BE2C (cell line): Measurements from ENCODE around the gene KNOP1.

Experiments
- DNase-seq: peaks from one replicate; pipeline ENCODE4 v3.0.0-alpha.2; 2020
- H3K27me3 ChIP-seq: fragments of 250-450 bp; sonication (Bioruptor Pico); 2 replicates; pipeline ENCODE4 v1.5.1; 2020; ENCODE audit warnings: mild to moderate bottlenecking
- H3K36me3 ChIP-seq: fragments of 250-450 bp; sonication (Bioruptor Pico); 2 replicates; pipeline ENCODE4 v1.5.1; 2020; ENCODE audit warnings: mild to moderate bottlenecking
- H3K4me1 ChIP-seq: fragments of 250-450 bp; sonication (Bioruptor Pico); 2 replicates; pipeline ENCODE4 v1.5.1; 2020
- H3K4me3 ChIP-seq: 2 replicates; pipeline ENCODE4 v1.5.1; 2011; ENCODE audit warnings: low read depth, low read length
- H3K9me3 ChIP-seq: fragments of 250-450 bp; sonication (Bioruptor Pico); 2 replicates; pipeline ENCODE4 v1.5.1; 2020
- CTCF ChIP-seq: IDR thresholded peaks from 2 replicates; pipeline ENCODE4 v1.5.1; 2012; ENCODE audit warnings: mild to moderate bottlenecking, low read depth, low read length

The KNOP1 gene

DNA sequence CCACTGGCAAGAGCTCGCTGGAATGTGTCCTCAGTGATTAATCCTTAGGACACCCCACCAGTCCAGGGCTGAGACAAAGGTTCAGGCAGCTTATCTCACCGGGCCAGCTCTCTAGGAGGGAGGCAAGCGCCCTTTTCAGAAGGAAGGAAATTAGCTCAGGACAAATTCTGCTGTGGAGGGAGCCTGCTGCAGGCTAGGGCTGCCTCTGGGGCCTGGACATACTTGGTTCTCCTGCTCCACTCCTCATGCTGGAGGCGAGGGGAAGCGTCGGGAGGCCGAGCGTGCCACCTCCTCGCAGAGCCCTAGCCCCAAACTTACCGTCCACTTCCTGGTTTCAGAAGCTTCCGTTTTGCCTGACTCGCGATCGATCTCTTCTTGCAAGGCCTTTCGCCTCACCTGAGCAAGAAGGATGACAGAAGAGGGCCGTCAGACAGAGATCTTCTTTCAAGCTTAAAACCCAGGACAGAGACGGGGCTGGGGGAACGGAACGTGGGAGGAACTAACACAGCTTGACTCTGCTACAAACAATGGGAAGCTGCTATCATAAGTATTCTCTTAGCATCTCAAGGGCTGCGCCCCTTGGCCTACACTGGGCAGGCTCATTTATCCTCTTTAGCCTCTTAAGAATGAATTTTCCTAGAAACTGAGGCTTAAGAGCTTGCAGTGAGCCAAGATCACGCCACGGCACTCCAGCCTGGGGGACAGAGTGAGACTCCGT, 7.7 kb downstream of the KNOP1 start:
- Histone ChIP-seq H3K4me1 (no peaks in the 10 kb centered on the region), H3K4me3 (no peak overlapping the region), H3K9me3 (no peaks in the 10 kb centered on the region), H3K27me3 (no peaks in the 10 kb centered on the region), H3K36me3 (peaks cover 65% of the 10 kb centered on the region)
- no peak for DNase-seq
- no peak for TF ChIP-seq CTCF

DNA sequence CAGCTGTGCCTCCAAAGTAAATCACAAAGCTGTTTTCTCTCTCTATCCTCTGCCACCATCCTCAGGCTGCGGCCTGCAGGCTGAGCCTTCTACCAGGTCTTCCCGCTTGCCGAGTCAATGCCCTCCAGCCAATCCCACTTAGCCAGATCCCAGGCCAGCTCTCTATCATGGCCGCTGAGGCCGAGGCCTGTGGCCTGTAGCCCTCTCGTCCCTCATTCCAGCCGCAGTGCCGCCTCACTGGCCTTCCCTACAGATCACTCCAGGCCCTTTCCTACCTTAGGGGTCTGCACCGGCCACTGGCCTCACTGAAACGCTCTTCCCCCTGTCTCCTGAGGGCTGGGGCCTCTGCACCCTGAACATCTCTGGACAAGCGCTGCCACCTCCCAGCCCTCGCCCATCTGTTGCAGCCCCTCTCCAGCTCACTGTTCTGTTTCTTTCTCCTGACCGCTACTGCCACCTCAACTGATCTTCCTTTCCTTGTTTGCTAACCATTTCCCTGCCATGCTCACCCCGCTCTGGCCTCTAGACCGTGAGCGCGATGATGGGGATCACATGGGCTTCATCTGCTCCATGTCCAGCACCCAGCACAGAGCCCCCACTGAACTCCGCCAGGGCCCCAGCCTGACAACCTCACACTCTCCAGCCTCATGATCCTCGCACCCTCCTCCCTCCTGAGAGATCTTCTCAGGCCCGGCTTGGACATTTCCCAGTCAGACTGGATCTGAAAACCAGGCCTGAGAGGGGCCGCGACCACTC, 8.5 kb downstream of the KNOP1 start:
- no peak for DNase-seq

GRCh38 chr16:19708296-19709205, 9.5 kb downstream of the KNOP1 start:
- TF ChIP-seq CTCF, result no peak
- H3K4me1 ChIP-seq, result no peaks in the 10 kb centered on the region
- no peak overlapping the region for H3K4me3 ChIP-seq
- H3K36me3 ChIP-seq, result peaks cover 71% of the 10 kb centered on the region
- no peaks in the 10 kb centered on the region for H3K27me3 ChIP-seq
- H3K9me3 ChIP-seq, result no peaks in the 10 kb centered on the region
- no peak for DNase-seq

More for the DNA sequence above, 8.5 kb downstream of the KNOP1 start:
- Histone ChIP-seq H3K4me1 (no peaks in the 10 kb centered on the region), H3K36me3 (peaks cover 68% of the 10 kb centered on the region), H3K9me3 (no peaks in the 10 kb centered on the region), H3K4me3 (no peak overlapping the region), H3K27me3 (no peaks in the 10 kb centered on the region)
- TF ChIP-seq CTCF, result no peak

DNA sequence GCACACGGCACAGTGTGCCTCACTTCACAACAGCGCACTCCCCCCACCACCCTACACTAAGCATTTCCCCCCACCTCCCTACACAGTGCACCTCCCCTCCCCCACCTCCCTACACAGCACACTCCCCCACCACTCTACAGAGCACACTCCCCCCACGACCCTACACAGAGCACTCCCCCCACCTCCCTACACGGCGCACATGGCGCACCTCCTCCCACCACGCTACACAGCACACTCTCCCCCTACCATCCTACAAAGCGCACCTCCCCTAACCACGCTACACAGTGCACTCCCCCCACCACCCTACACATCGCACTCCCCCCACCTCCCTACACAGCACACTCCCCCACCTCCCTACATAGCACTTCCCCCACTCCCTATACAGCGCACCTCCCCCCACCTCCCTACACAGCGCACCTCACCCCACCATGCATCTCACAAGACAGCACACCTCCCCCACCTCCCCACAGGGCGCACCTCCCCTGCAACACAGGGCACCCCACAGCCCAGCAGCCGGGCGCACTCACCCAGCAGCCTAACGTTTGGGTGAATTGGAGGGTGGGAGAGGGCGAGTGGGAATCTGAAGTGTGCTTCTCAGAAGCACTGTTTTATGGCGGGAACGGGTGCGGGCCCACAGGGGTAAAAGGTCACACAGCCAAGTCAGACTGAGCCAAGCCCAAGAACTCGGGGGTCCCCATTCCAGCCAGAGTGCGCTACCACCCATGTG, 10.3 kb downstream of the KNOP1 start:
- no peaks in the 10 kb centered on the region for H3K27me3 ChIP-seq
- no peaks in the 10 kb centered on the region for H3K4me1 ChIP-seq
- peaks cover 67% of the 10 kb centered on the region for H3K36me3 ChIP-seq
- no peaks in the 10 kb centered on the region for H3K9me3 ChIP-seq
- no peak overlapping the region for H3K4me3 ChIP-seq
- no peak for TF ChIP-seq CTCF
- DNase-seq, result no peak

DNA sequence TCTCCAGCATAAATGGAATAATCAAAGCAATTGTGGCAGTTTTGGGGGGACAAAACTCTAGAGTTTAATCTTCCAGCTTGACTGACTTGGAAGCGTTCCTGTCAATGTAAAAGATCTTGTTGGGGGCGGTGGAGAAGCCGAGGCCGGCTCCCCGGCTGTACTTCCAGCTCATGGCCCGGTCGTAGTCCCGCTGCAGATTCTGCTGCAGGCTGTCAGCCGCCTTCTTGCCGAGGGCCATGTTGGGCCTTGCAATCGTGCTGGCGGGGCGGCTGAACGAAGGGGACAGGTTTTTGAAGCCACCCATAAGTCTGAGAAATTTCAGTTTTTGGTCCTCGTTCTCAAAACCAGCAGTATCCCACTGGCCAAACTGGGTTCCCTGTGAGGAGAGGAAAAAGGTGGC, 11.2 kb downstream of the KNOP1 start:
- no peaks in the 10 kb centered on the region for H3K9me3 ChIP-seq
- no peaks in the 10 kb centered on the region for H3K4me1 ChIP-seq
- no peak for DNase-seq
- peaks cover 69% of the 10 kb centered on the region for H3K36me3 ChIP-seq
- H3K4me3 ChIP-seq, result no peak overlapping the region
- TF ChIP-seq CTCF, result no peak
- no peaks in the 10 kb centered on the region for H3K27me3 ChIP-seq
